CD4-positive, alpha-beta T cell treated with Interleukin-21 for 1 hour (primary cell): ENCODE data around the gene MATN1.

Experiments
- DNase-seq: peaks from one replicate; pipeline ENCODE4 v3.0.0-alpha.2; 2020

Gene MATN1

GRCh38 chr1:30730346-30731108, 7.1 kb upstream of the MATN1 start:
- no peak for DNase-seq

GRCh38 chr1:30729901-30730300, 6.5 kb upstream of the MATN1 start:
- no peak for DNase-seq

- DNase-seq = no peak
Measured at GRCh38 chr1:30728832-30729638, 5.7 kb upstream of the MATN1 start.

- no peak for DNase-seq
Measured at GRCh38 chr1:30728340-30728739, 5.0 kb upstream of the MATN1 start.

- DNase-seq = no peak
Measured at GRCh38 chr1:30727824-30728223, 4.4 kb upstream of the MATN1 start.

GRCh38 chr1:30726773-30727684, 3.6 kb upstream of the MATN1 start:
- no peak for DNase-seq

GRCh38 chr1:30726236-30726635, 2.9 kb upstream of the MATN1 start:
- DNase-seq = no peak

- no peak for DNase-seq
Measured at GRCh38 chr1:30725450-30726095, 2.2 kb upstream of the MATN1 start.

- no peak for DNase-seq
Measured at GRCh38 chr1:30724655-30725421, 1.5 kb upstream of the MATN1 start.

GRCh38 chr1:30724175-30724574, 790 bp upstream of the MATN1 start:
- DNase-seq = no peak

- DNase-seq = no peak
Measured at GRCh38 chr1:30721812-30722537, 1.4 kb downstream of the MATN1 start.

GRCh38 chr1:30721341-30721793, 2.0 kb downstream of the MATN1 start:
- no peak for DNase-seq

- no peak for DNase-seq
Measured at GRCh38 chr1:30720271-30721223, 2.8 kb downstream of the MATN1 start.

- DNase-seq = no peak
Measured at GRCh38 chr1:30719406-30720270, 3.7 kb downstream of the MATN1 start.

- DNase-seq = peak; percentile 98
Measured at GRCh38 chr1:30718636-30719405, 4.6 kb downstream of the MATN1 start.

- peak; percentile 99 for DNase-seq
Measured at GRCh38 chr1:30718091-30718635, 5.2 kb downstream of the MATN1 start.

- DNase-seq = no peak
Measured at GRCh38 chr1:30716646-30717045, 6.7 kb downstream of the MATN1 start.

GRCh38 chr1:30715886-30716285, 7.5 kb downstream of the MATN1 start:
- DNase-seq = no peak
